ENCODE measurements around the gene HPS5.
A peak's percentile ranks its signal among the peaks of the same experiment; 100 is the strongest.
"Not testable (repeated sequence)": the region's sequence is repeated elsewhere in the genome, so short reads cannot be mapped to it uniquely, and the experiment has no call there.

The HPS5 gene

GRCh38 chr11:18269252-18269651 lies 52.7 kb downstream of the HPS5 start:
- H3K27ac Mint-ChIP-seq; H3K4me1 Mint-ChIP-seq (ENCODE audit: low read depth); H3K9me3 Mint-ChIP-seq; H3K36me3 Mint-ChIP-seq (ENCODE audit: low read depth); H3K4me3 Mint-ChIP-seq; H3K27me3 Mint-ChIP-seq (ENCODE audit: low read depth): not testable (repeated sequence)

DNA sequence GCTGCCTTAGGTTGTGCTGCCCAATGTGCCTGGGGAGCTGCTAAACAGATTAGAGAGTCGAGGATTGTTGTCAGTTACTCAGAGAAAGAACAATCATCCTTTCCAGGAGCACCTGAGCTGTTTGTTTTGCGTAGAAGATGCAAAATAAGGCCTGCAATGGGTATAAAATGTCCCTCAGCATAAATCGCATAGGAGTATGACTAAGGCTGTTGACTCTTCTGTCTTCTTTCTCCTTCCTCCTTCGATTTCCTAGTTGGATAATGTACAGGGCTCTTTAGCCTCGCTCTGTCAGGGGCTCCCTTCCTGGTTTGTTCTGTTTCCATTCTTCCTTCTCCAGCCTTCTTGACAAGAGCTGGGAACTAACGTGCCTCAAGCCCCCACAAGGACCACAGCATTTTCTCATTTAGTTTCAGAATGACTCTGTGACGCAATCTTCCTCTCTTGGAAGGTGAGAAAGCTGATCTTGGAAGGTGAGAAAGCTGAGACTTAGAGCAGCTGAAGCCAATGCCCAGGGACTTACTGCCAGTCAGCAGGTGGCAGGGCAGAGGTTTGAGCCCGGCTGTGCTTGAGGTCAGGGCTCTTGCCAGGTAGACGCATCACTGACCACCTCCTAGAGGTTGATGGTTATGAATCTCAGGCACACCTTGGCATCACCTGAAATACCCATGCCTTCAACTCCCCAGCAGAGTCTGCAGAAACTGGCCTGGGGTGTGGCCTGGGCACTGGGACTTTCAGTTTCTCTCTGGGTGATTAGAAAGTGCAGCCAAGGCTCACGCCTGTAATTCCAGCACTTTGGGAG lies 54.4 kb downstream of the HPS5 start:
- not testable (repeated sequence) for H3K4me1 Mint-ChIP-seq (ENCODE audit: low read depth); H3K4me3 Mint-ChIP-seq; H3K36me3 Mint-ChIP-seq (ENCODE audit: low read depth); H3K27me3 Mint-ChIP-seq (ENCODE audit: low read depth); H3K9me3 Mint-ChIP-seq
- peak overlapping the region; percentile 1 for H3K27ac Mint-ChIP-seq

DNA sequence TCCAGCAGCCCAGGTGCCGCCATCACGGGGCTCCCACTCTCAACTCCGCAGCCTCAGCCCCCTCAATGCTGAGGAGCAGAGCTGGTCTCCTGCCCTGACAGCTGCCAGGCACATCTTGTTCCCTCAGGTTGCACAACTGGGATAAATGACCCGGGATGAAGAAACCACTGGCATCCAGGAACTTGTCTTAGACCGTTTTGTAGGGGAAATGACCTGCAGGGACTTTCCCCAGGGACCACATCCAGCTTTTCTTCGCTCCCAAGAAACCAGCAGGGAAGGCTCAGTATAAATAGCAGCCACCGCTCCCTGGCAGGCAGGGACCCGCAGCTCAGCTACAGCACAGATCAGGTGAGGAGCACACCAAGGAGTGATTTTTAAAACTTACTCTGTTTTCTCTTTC lies 56.0 kb downstream of the HPS5 start, which contains the start of gene SAA1:
TSS of gene SAA1 (plus strand) at position 316 of the 400 bp plus-strand sequence. CDS start 624 bp downstream, outside the sequence.
- peak within 1 kb of the TSS; percentile 9 for H3K27ac Mint-ChIP-seq
- no peaks in the 10 kb centered on the region for H3K9me3 Mint-ChIP-seq
- peaks cover 7% of the 10 kb centered on the region for H3K4me1 Mint-ChIP-seq (ENCODE audit: low read depth)
- no peaks in the 10 kb centered on the region for H3K36me3 Mint-ChIP-seq (ENCODE audit: low read depth)
- H3K4me3 Mint-ChIP-seq: no peak within 1 kb of the TSS
- H3K27me3 Mint-ChIP-seq (ENCODE audit: low read depth): no peaks in the 10 kb centered on the region

- no peaks in the 10 kb centered on the region for H3K36me3 Mint-ChIP-seq (ENCODE audit: low read depth)
- H3K9me3 Mint-ChIP-seq: no peaks in the 10 kb centered on the region
- H3K27me3 Mint-ChIP-seq (ENCODE audit: low read depth): no peaks in the 10 kb centered on the region
- peaks cover 7% of the 10 kb centered on the region for H3K4me1 Mint-ChIP-seq (ENCODE audit: low read depth)
- no peak overlapping the region for H3K4me3 Mint-ChIP-seq
- peak overlapping the region; percentile 14 for H3K27ac Mint-ChIP-seq
Measured at GRCh38 chr11:18264677-18265555, 57.0 kb downstream of the HPS5 start.

DNA sequence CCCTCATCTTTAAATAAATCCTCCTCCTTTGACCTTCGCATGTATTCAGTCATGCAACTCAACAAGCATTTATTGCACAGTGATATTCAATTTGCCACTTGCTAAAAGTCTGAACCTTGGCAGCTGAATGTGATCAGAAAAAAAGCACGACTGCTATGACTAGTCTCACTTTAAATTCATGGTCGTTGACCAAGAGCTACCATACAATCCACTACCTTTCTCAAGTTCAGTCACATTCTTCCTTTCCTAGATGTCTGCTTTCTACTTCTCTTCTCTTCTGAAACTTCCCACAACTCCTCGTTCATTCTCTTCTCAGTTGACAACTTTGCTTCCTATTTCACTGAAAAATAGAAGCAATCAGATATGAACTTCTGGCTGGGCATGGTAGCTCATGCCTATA lies 57.9 kb downstream of the HPS5 start:
- Mint-ChIP-seq H3K36me3 (ENCODE audit: low read depth) (no peaks in the 10 kb centered on the region), H3K4me1 (ENCODE audit: low read depth) (peaks cover 7% of the 10 kb centered on the region), H3K27ac (no peak overlapping the region), H3K4me3 (no peak overlapping the region), H3K9me3 (no peaks in the 10 kb centered on the region), H3K27me3 (ENCODE audit: low read depth) (peaks cover 5% of the 10 kb centered on the region)

DNA sequence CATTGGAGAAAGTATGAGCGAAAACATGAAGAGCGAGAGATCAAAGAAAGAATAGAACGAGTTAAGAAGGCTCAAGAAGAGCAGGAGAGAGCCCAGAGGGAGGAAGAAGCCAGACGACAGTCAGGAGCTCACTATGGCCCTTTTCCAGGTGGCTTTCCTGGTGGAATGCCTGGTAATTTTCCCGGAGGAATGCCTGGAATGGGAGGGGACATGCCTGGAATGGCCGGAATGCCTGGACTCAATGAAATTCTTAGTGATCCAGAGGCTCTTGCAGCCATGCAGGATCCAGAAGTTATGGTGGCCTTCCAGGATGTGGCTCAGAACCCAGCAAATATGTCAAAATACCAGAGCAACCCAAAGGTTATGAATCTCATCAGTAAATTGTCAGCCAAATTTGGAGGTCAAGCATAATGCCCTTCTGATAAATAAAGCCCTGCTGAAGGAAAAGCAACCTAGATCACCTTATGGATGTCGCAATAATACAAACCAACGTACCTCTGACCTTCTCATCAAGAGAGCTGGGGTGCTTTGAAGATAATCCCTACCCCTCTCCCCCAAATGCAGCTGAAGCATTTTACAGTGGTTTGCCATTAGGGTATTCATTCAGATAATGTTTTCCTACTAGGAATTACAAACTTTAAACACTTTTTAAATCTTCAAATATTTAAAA lies 59.1 kb downstream of the HPS5 start:
- not testable (repeated sequence) for H3K4me1 Mint-ChIP-seq (ENCODE audit: low read depth); H3K36me3 Mint-ChIP-seq (ENCODE audit: low read depth); H3K9me3 Mint-ChIP-seq; H3K4me3 Mint-ChIP-seq; H3K27ac Mint-ChIP-seq
- peaks cover 10% of the 10 kb centered on the region for H3K27me3 Mint-ChIP-seq (ENCODE audit: low read depth)

- no peak overlapping the region for H3K27ac Mint-ChIP-seq
- no peak overlapping the region for H3K4me3 Mint-ChIP-seq
- no peaks in the 10 kb centered on the region for H3K9me3 Mint-ChIP-seq
- H3K27me3 Mint-ChIP-seq (ENCODE audit: low read depth): peaks cover 14% of the 10 kb centered on the region
- no peaks in the 10 kb centered on the region for H3K36me3 Mint-ChIP-seq (ENCODE audit: low read depth)
- H3K4me1 Mint-ChIP-seq (ENCODE audit: low read depth): peaks cover 7% of the 10 kb centered on the region
Measured at GRCh38 chr11:18261721-18262120, 60.2 kb downstream of the HPS5 start.

GRCh38 chr11:18259259-18259658 lies 62.7 kb downstream of the HPS5 start:
- Mint-ChIP-seq H3K36me3 (ENCODE audit: low read depth) (no peaks in the 10 kb centered on the region), H3K4me3 (no peak overlapping the region), H3K4me1 (ENCODE audit: low read depth) (peaks cover 10% of the 10 kb centered on the region), H3K27me3 (ENCODE audit: low read depth) (peaks cover 30% of the 10 kb centered on the region), H3K9me3 (no peaks in the 10 kb centered on the region), H3K27ac (no peak overlapping the region)

DNA sequence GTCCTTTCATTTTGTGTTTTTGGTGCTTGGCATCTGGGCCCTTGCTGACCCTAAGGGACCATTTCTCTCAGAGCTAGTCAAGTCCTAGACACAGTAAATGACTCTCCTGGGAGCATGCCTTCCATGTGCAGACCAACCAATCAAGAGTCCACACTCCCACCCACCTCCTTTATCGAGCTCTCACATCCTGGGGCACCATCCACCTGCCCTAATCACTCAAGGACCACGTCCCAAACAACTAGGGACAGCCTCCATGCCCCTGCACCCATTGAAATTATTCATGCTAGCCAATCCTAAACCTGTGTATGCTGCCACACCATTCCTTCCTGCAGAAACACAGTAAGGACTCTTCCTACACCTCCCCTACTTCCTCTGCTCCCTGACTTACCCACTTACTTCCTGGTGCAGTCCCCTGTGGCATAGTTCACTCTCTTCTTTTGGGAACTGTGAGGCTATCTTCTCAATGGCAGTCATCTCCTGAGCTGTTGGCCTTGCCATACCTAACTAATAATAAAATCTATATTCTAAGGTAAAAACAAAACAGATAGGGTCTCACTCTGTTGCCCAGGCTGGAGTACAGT lies 67.1 kb downstream of the HPS5 start:
- Mint-ChIP-seq H3K9me3 (no peaks in the 10 kb centered on the region), H3K36me3 (ENCODE audit: low read depth) (no peaks in the 10 kb centered on the region), H3K27me3 (ENCODE audit: low read depth) (peaks cover 31% of the 10 kb centered on the region), H3K4me3 (no peak overlapping the region), H3K4me1 (ENCODE audit: low read depth) (peaks cover 7% of the 10 kb centered on the region), H3K27ac (no peak overlapping the region)

GRCh38 chr11:18253778-18254338 lies 68.1 kb downstream of the HPS5 start:
- no peak overlapping the region for H3K4me3 Mint-ChIP-seq
- H3K27ac Mint-ChIP-seq: no peak overlapping the region
- H3K27me3 Mint-ChIP-seq (ENCODE audit: low read depth): peaks cover 24% of the 10 kb centered on the region
- H3K9me3 Mint-ChIP-seq: no peaks in the 10 kb centered on the region
- H3K4me1 Mint-ChIP-seq (ENCODE audit: low read depth): peaks cover 7% of the 10 kb centered on the region
- H3K36me3 Mint-ChIP-seq (ENCODE audit: low read depth): no peaks in the 10 kb centered on the region

GRCh38 chr11:18253233-18253632 lies 68.7 kb downstream of the HPS5 start:
- Mint-ChIP-seq H3K36me3 (ENCODE audit: low read depth) (no peaks in the 10 kb centered on the region), H3K27ac (no peak overlapping the region), H3K9me3 (no peaks in the 10 kb centered on the region), H3K4me3 (no peak overlapping the region), H3K27me3 (ENCODE audit: low read depth) (peaks cover 23% of the 10 kb centered on the region), H3K4me1 (ENCODE audit: low read depth) (peaks cover 12% of the 10 kb centered on the region)

DNA sequence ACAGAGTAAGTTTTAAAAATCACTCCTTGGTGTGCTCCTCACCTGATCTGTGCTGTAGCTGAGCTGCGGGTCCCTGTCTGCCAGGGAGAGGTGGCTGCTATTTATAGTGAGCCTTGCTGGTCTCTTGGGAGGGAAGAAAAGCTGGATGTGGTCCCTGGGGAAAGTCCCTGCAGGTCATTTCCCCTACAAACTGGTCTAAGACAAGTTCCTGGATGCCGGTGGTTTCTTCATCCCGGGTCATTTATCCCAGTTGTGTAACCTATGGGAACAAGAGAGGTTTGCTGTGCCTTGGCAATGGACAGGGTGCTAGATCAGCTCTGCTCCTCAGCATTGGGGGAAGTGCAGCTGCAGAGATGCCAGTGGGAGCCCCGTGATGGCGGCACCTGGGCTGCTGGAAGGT lies 73.4 kb downstream of the HPS5 start, which contains the start of gene SAA2:
TSS of gene SAA2 (minus strand) at position 108 of the 400 bp plus-strand sequence. CDS start 657 bp downstream, outside the sequence.
- no peak within 1 kb of the TSS for H3K27ac Mint-ChIP-seq
- no peak within 1 kb of the TSS for H3K4me3 Mint-ChIP-seq
- H3K36me3 Mint-ChIP-seq (ENCODE audit: low read depth): no peaks in the 10 kb centered on the region
- H3K27me3 Mint-ChIP-seq (ENCODE audit: low read depth): peaks cover 4% of the 10 kb centered on the region
- no peaks in the 10 kb centered on the region for H3K9me3 Mint-ChIP-seq
- peaks cover 32% of the 10 kb centered on the region for H3K4me1 Mint-ChIP-seq (ENCODE audit: low read depth)

GRCh38 chr11:18247191-18247581 lies 74.8 kb downstream of the HPS5 start:
- Mint-ChIP-seq H3K27me3 (ENCODE audit: low read depth) (peaks cover 14% of the 10 kb centered on the region), H3K4me3 (peak overlapping the region; percentile 18), H3K4me1 (ENCODE audit: low read depth) (peaks cover 32% of the 10 kb centered on the region), H3K27ac (peak overlapping the region; percentile 75)
- not testable (repeated sequence) for H3K9me3 Mint-ChIP-seq; H3K36me3 Mint-ChIP-seq (ENCODE audit: low read depth)

Data from T-helper 1 cell treated with Interleukin-12 subunit alpha and Interleukin-12 subunit beta and Interleukin-4 antibody, amounts not matched to agents 30 μg/mL and 1 μg/mL, for 36 hours (primary cell).